Osteoblast (primary cell): ENCODE results near the gene COPS2. TPM values are rescaled to one million over a fixed set of nuclear protein-coding genes. Genes with fewer than 3 reads are reported as not detected.

Source experiments
- DNase-seq: peaks from one replicate; pipeline ENCODE4 v3.0.0; 2011; ENCODE audit warnings: low spot score, mixed read lengths; ENCODE audit not compliant: insufficient read length; ENCODE audit errors: missing footprints
- H2AFZ ChIP-seq: 2 replicates; pipeline ENCODE4 v1.6.0; 2011; ENCODE audit warnings: mild to moderate bottlenecking, low read length
- H3K27ac ChIP-seq: 2 replicates; pipeline ENCODE4 v1.5.1; 2011; ENCODE audit warnings: mild to moderate bottlenecking, low read depth, low read length, moderate library complexity
- H3K27me3 ChIP-seq: 2 replicates; pipeline ENCODE4 v1.6.0; 2012; ENCODE audit warnings: mild to moderate bottlenecking, control low read depth, inconsistent platforms, low read length, moderate library complexity; ENCODE audit not compliant: insufficient read depth
- H3K36me3 ChIP-seq: 2 replicates; pipeline ENCODE4 v1.5.1; 2011; ENCODE audit warnings: mild to moderate bottlenecking, low read length, control low read depth, moderate library complexity; ENCODE audit not compliant: insufficient read depth
- H3K4me1 ChIP-seq: 2 replicates; pipeline ENCODE4 v1.5.1; 2011; ENCODE audit warnings: mild to moderate bottlenecking, low read length, control low read depth, moderate library complexity; ENCODE audit not compliant: insufficient read depth
- H3K4me2 ChIP-seq: 2 replicates; pipeline ENCODE4 v1.6.0; 2011; ENCODE audit warnings: mild to moderate bottlenecking, low read length; ENCODE audit not compliant: insufficient read depth
- H3K4me3 ChIP-seq: fragments of 200-600 bp; sonication (generic); 3 replicates; pipeline ENCODE4 v1.5.1; 2012; ENCODE audit warnings: mild to moderate bottlenecking, low read length, inconsistent platforms; ENCODE audit not compliant: insufficient read depth
- H3K79me2 ChIP-seq: 2 replicates; pipeline ENCODE4 v1.6.0; 2012; ENCODE audit warnings: mild to moderate bottlenecking, low read length, control low read depth, inconsistent platforms; ENCODE audit not compliant: insufficient read depth
- H3K9me3 ChIP-seq: 2 replicates; pipeline ENCODE4 v1.5.1; 2011; ENCODE audit warnings: low read depth, low read length, control low read depth
- H4K20me1 ChIP-seq: 2 replicates; pipeline ENCODE4 v1.6.0; 2012; ENCODE audit warnings: mild to moderate bottlenecking, low read length, control low read depth; ENCODE audit not compliant: insufficient read depth
- CTCF ChIP-seq: IDR thresholded peaks from 2 replicates; pipeline ENCODE4 v1.5.1; 2011; ENCODE audit warnings: mild to moderate bottlenecking, low read depth, low read length, moderate library complexity; ENCODE audit errors: extremely low read depth
- total RNA-seq: library from RNA; depleted of rRNA; stranded (reverse); fragments of >200 nt; gene quantifications from 2 replicates; pipeline ENCODE4 v1.2.3, GENCODE V29; 2012

Gene COPS2
- total RNA-seq, 1 donor, result 101 TPM

- H3K4me3 ChIP-seq, result no peak overlapping the region
- no peak overlapping the region for H2AFZ ChIP-seq
- no peak for TF ChIP-seq CTCF
- no peaks in the 10 kb centered on the region for H3K9me3 ChIP-seq
- peaks cover 23% of the 10 kb centered on the region for H3K4me1 ChIP-seq
- peaks cover 13% of the 10 kb centered on the region for H3K79me2 ChIP-seq
- peaks cover 77% of the 10 kb centered on the region for H3K36me3 ChIP-seq
- no peaks in the 10 kb centered on the region for H3K27me3 ChIP-seq
- no peak for DNase-seq
- no peaks in the 10 kb centered on the region for H4K20me1 ChIP-seq
- H3K27ac ChIP-seq, result no peak overlapping the region
- H3K4me2 ChIP-seq, result no peak overlapping the region
Measured at GRCh38 chr15:49131403-49131802, 24.0 kb downstream of the COPS2 start.

- no peaks in the 10 kb centered on the region for H3K9me3 ChIP-seq
- no peak overlapping the region for H3K27ac ChIP-seq
- no peaks in the 10 kb centered on the region for H3K79me2 ChIP-seq
- H3K27me3 ChIP-seq, result no peaks in the 10 kb centered on the region
- H3K4me1 ChIP-seq, result no peaks in the 10 kb centered on the region
- no peak for TF ChIP-seq CTCF
- no peak overlapping the region for H2AFZ ChIP-seq
- peaks cover 35% of the 10 kb centered on the region for H3K36me3 ChIP-seq
- peak; percentile 8 for DNase-seq
- no peaks in the 10 kb centered on the region for H4K20me1 ChIP-seq
- H3K4me2 ChIP-seq, result no peak overlapping the region
- H3K4me3 ChIP-seq, result no peak overlapping the region
Measured at GRCh38 chr15:49124371-49124770, 31.0 kb downstream of the COPS2 start.

- no peak for DNase-seq
Measured at GRCh38 chr15:49122541-49123062, 32.8 kb downstream of the COPS2 start.

GRCh38 chr15:49121901-49122300 is 33.5 kb downstream of the COPS2 start:
- no peak for TF ChIP-seq CTCF
- H3K4me1 ChIP-seq, result no peaks in the 10 kb centered on the region
- H2AFZ ChIP-seq, result no peak overlapping the region
- H3K36me3 ChIP-seq, result peaks cover 15% of the 10 kb centered on the region
- no peaks in the 10 kb centered on the region for H3K79me2 ChIP-seq
- H4K20me1 ChIP-seq, result no peaks in the 10 kb centered on the region
- no peak overlapping the region for H3K4me2 ChIP-seq
- no peaks in the 10 kb centered on the region for H3K9me3 ChIP-seq
- H3K27ac ChIP-seq, result no peak overlapping the region
- no peak overlapping the region for H3K4me3 ChIP-seq
- no peaks in the 10 kb centered on the region for H3K27me3 ChIP-seq
- no peak for DNase-seq

More at GRCh38 chr15:49122541-49123062, 32.8 kb downstream of the COPS2 start:
- H4K20me1 ChIP-seq, result no peaks in the 10 kb centered on the region
- H3K27ac ChIP-seq, result no peak overlapping the region
- no peak overlapping the region for H2AFZ ChIP-seq
- no peak overlapping the region for H3K4me3 ChIP-seq
- no peaks in the 10 kb centered on the region for H3K9me3 ChIP-seq
- no peaks in the 10 kb centered on the region for H3K27me3 ChIP-seq
- peaks cover 20% of the 10 kb centered on the region for H3K36me3 ChIP-seq
- no peak for TF ChIP-seq CTCF
- H3K4me2 ChIP-seq, result no peak overlapping the region
- H3K4me1 ChIP-seq, result no peaks in the 10 kb centered on the region
- H3K79me2 ChIP-seq, result no peaks in the 10 kb centered on the region
